Hepatocyte (in vitro differentiated cells): ENCODE data around the gene FRRS1.

Experiments
- CTCF ChIP-seq: fragments of 200-600 bp; sonication (generic); IDR thresholded peaks from 2 replicates; pipeline ENCODE4 v1.5.1; 2016; ENCODE audit warnings: antibody characterized with exemption, mild to moderate bottlenecking; ENCODE audit not compliant: poor library complexity
- EZH2 ChIP-seq: fragments of 200-600 bp; sonication (generic); IDR thresholded peaks from 2 replicates; pipeline ENCODE4 v1.6.1; 2016; ENCODE audit warnings: antibody characterized with exemption, mild to moderate bottlenecking, borderline replicate concordance
- EZH2phosphoT487 ChIP-seq: fragments of 200-600 bp; sonication (generic); IDR thresholded peaks from one replicate; pipeline ENCODE4 v1.6.1; 2018; ENCODE audit warnings: antibody characterized with exemption, mild to moderate bottlenecking, low read depth, moderate library complexity; ENCODE audit not compliant: unreplicated experiment, severe bottlenecking

GRCh38 chr1:99806882-99807281 lies 40.4 kb upstream of the FRRS1 start:
- TF ChIP-seq EZH2phosphoT487: no peak
- TF ChIP-seq CTCF: no peak
- TF ChIP-seq EZH2: no peak
